ENCODE data around the gene CCDC12. TPM values are rescaled to one million over a fixed set of nuclear protein-coding genes. Genes with fewer than 3 reads are reported as not detected.
A peak's percentile ranks its signal among the peaks of the same experiment; 100 is the strongest.

The CCDC12 gene
- total RNA-seq, 1 experiment from 2014 or later: 44.2 TPM

DNA sequence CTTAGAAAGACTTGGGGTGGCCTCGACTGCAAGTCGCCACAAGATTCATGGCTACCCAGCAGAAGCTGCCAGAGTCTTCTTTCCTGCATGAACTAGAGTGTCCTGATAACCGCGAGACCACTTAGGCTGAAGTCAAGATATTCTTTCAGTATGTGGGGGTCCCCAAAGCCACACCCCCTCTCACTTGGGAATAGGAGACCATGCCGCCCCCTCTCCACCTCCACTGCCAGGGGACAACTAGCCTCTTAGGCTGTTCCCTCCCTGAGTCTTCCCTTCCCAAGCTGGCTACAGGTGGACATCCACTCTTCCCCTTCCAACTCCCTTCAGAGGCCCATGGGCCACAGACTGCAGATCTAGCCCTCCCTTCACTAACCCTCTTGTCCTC lies 1.3 kb upstream of the CCDC12 start:
- no peaks in the 10 kb centered on the region for H3K9me2 ChIP-seq (replicated peaks; ENCODE audit: low read length)
- no peak for DNase-seq
- BruUV-seq (replicated peaks): no TSS peak
- no peak for ATAC-seq
- no peaks in the 10 kb centered on the region for H3F3A ChIP-seq (ENCODE audit: low read length, unreplicated experiment)
- ChIA-PET POLR2A (ENCODE audit: unreplicated experiment) (no interaction called here), CTCF (no interaction called here)
- peak overlapping the region; percentile 78 for H3K4me2 ChIP-seq (ENCODE audit: low read length)
- H3K27ac ChIP-seq (ENCODE audit: low read length): no peak overlapping the region
- peaks cover 68% of the 10 kb centered on the region for H3K79me2 ChIP-seq (ENCODE audit: low read length)
- no peaks in the 10 kb centered on the region for H3K27me3 ChIP-seq (ENCODE audit: low read length)
- TF ChIP-seq EZH2 (IDR thresholded peaks at IDR 0.05; ENCODE audit: low read length, unreplicated experiment) (no peak), EZH2phosphoT487 (IDR thresholded peaks at IDR 0.05; ENCODE audit: borderline replicate concordance, low read length) (no peak), CTCF (conservative IDR thresholded peaks at IDR 0.05; ENCODE audit: low read depth, low read length) (no peak)
- H3K4me3 ChIP-seq (ENCODE audit: low read length): no peak overlapping the region
- H4K20me1 ChIP-seq (ENCODE audit: low read length): peaks cover 19% of the 10 kb centered on the region
- peaks cover 41% of the 10 kb centered on the region for H3K4me1 ChIP-seq (ENCODE audit: insufficient read depth, low read length)
- 0 out of 2 replicates have a peak, but pooled peaks cover 3% of the 10 kb centered on the region for H3K36me3 ChIP-seq (ENCODE audit: low read depth, low read length)
- H3K9me3 ChIP-seq (ENCODE audit: low read length): no peaks in the 10 kb centered on the region
- intact Hi-C loops (cut with micrococcal nuclease): loop anchor here (2.0 kb wide), 1 partner anchor 43 kb away; no protein-coding TSS in a partner anchor
- H3K9ac ChIP-seq (ENCODE audit: low read length): no peak overlapping the region
- no peak overlapping the region for H2AFZ ChIP-seq (ENCODE audit: low read length)

DNA sequence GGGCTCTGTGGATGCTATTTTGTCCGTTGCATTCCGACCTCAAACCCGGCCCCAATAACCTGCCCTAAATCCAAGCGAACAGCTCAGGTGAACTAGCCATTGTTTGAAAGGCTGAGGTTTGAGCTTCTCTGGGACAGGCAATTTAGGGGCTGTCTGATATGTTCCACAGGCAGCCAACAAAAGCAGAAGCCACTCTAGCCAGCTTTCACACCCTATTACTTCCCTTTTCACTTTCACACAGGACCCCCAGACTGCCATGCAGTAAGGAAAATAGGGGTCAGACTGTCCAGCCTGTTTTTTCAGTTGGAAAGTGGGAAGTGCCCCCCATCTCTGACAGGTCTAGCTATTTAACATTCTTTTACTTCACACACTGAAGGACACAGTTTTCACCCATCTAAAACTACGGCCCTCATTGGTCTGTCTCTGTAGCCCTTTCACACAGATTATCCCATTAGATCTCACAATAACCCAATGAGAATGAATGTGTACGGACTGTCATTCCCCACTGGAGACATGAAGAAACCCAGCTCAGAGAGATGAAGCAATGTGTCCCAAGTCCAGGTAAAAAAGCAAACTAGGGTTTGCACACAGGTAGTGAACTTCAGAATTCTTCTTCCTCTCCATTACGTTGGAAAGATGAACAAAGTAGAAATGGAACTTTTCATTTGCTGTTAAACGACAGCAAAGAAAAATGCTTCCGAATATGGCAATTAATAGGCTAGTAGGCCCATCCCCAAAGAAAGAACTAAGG lies 1.9 kb downstream of the CCDC12 start:
- Histone ChIP-seq H2AFZ (ENCODE audit: low read length) (no peak overlapping the region), H3K9me3 (ENCODE audit: low read length) (no peaks in the 10 kb centered on the region), H3K27me3 (ENCODE audit: low read length) (no peaks in the 10 kb centered on the region), H3K9ac (ENCODE audit: low read length) (peak overlapping the region; percentile 98; the same call in 1 of the 2 replicates), H3K4me3 (ENCODE audit: low read length) (peak overlapping the region; percentile 87), H3K27ac (ENCODE audit: low read length) (no peak overlapping the region), H3K9me2 (replicated peaks; ENCODE audit: low read length) (no peaks in the 10 kb centered on the region), H3K36me3 (ENCODE audit: low read depth, low read length) (peaks cover 7% of the 10 kb centered on the region; the same call in 1 of the 2 replicates), H3K4me2 (ENCODE audit: low read length) (peak overlapping the region; percentile 78), H3K79me2 (ENCODE audit: low read length) (peaks cover 74% of the 10 kb centered on the region), H3K4me1 (ENCODE audit: insufficient read depth, low read length) (peaks cover 18% of the 10 kb centered on the region), H3F3A (ENCODE audit: low read length, unreplicated experiment) (no peaks in the 10 kb centered on the region), H4K20me1 (ENCODE audit: low read length) (peaks cover 51% of the 10 kb centered on the region)
- intact Hi-C loops (cut with micrococcal nuclease): no loop called here
- no peak for TF ChIP-seq EZH2phosphoT487 (IDR thresholded peaks at IDR 0.05; ENCODE audit: borderline replicate concordance, low read length)
- no peak for TF ChIP-seq EZH2 (IDR thresholded peaks at IDR 0.05; ENCODE audit: low read length, unreplicated experiment)
- no peak for TF ChIP-seq CTCF (conservative IDR thresholded peaks at IDR 0.05; ENCODE audit: low read depth, low read length)
- ChIA-PET CTCF (interaction anchor here (0.6 kb wide), 1 partner anchor 9 kb away, joined by 3 read pairs; no protein-coding TSS in a partner anchor), POLR2A (ENCODE audit: unreplicated experiment) (interaction anchor here (0.5 kb wide), 1 partner anchor 27 kb away, joined by 4 read pairs; no protein-coding TSS in a partner anchor)
- ATAC-seq (no peak), DNase-seq (no peak)
- no TSS peak for BruUV-seq (replicated peaks)

- no TSS peak for BruUV-seq (replicated peaks)
- CTCF ChIA-PET: no interaction called here
These were observed 4.1 kb downstream of the CCDC12 start for GRCh38 chr3:46972396-46972795.

More at GRCh38 chr3:46972396-46972795, 4.1 kb downstream of the CCDC12 start:
- Histone ChIP-seq H3K4me1 (ENCODE audit: insufficient read depth, low read length) (peaks cover 9% of the 10 kb centered on the region; the same call in 1 of the 2 replicates), H3K9me2 (replicated peaks; ENCODE audit: low read length) (no peaks in the 10 kb centered on the region), H3K4me2 (ENCODE audit: low read length) (no peak overlapping the region), H3K9ac (ENCODE audit: low read length) (no peak overlapping the region), H3K79me2 (ENCODE audit: low read length) (peaks cover 91% of the 10 kb centered on the region), H3K4me3 (ENCODE audit: low read length) (no peak overlapping the region), H3K27me3 (ENCODE audit: low read length) (no peaks in the 10 kb centered on the region), H3K36me3 (ENCODE audit: low read depth, low read length) (peaks cover 8% of the 10 kb centered on the region; the same call in 1 of the 2 replicates), H3K27ac (ENCODE audit: low read length) (no peak overlapping the region), H3F3A (ENCODE audit: low read length, unreplicated experiment) (no peaks in the 10 kb centered on the region), H4K20me1 (ENCODE audit: low read length) (peaks cover 73% of the 10 kb centered on the region), H2AFZ (ENCODE audit: low read length) (no peak overlapping the region), H3K9me3 (ENCODE audit: low read length) (no peaks in the 10 kb centered on the region)
- POLR2A ChIA-PET (ENCODE audit: unreplicated experiment): no interaction called here
- DNase-seq (no peak), ATAC-seq (no peak)
- intact Hi-C loops (cut with micrococcal nuclease): no loop called here
- TF ChIP-seq EZH2phosphoT487 (IDR thresholded peaks at IDR 0.05; ENCODE audit: borderline replicate concordance, low read length): no peak
- TF ChIP-seq EZH2 (IDR thresholded peaks at IDR 0.05; ENCODE audit: low read length, unreplicated experiment): no peak
- no peak for TF ChIP-seq CTCF (conservative IDR thresholded peaks at IDR 0.05; ENCODE audit: low read depth, low read length)
